ENCODE results near the gene C12orf56.

DNA sequence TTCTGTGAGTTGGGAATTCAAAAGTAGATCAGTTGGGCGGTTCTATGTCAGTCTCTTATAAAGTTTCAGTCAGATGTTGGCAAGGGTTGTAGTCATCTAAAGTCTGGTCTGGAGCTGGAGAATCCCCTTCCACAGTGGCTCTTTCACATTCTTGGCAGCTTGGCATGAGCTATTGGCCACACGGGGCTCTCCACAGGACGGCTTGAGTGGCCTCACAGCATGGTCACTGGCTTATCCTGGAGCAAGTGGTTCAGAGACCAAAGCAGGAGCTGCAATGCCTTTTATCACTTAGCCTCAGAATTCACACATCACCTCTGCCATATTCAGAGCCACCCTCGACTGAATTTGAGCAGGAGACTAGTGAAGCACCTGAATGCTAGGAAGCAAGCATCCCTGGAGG lies 161.3 kb downstream of the C12orf56 start:
- TF ChIP-seq, protein P1, sequence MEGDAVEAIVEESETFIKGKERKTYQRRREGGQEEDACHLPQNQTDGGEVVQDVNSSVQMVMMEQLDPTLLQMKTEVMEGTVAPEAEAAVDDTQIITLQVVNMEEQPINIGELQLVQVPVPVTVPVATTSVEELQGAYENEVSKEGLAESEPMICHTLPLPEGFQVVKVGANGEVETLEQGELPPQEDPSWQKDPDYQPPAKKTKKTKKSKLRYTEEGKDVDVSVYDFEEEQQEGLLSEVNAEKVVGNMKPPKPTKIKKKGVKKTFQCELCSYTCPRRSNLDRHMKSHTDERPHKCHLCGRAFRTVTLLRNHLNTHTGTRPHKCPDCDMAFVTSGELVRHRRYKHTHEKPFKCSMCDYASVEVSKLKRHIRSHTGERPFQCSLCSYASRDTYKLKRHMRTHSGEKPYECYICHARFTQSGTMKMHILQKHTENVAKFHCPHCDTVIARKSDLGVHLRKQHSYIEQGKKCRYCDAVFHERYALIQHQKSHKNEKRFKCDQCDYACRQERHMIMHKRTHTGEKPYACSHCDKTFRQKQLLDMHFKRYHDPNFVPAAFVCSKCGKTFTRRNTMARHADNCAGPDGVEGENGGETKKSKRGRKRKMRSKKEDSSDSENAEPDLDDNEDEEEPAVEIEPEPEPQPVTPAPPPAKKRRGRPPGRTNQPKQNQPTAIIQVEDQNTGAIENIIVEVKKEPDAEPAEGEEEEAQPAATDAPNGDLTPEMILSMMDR (conservative IDR thresholded peaks at IDR 0.05; ENCODE audit: low read depth, low read length) = no peak
- TF ChIP-seq EZH2 (IDR thresholded peaks at IDR 0.05; ENCODE audit: low read length, unreplicated experiment) = no peak

All from PC-3 (cell line).